ENCODE measurements around the gene GMFB.

The GMFB gene

DNA sequence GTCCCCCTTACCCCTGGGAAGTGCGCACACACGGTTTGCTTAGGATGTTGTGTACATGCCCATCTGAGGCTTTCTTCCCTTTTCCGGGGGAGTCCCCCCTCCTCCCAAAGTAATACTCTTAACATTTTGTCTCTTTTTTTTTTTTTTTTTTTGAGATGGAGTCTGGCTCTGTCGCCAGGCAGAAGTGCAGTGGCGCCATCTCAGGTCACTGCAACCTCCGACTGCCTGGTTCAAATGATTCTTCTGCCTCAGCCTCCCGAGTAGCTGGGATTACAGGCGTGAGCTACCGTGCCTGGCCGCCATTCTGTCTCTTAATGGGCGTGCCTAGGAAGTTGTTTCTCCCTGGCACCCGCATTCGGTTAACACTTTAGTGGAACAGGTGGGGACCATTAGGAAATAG, 4.5 kb upstream of the GMFB start:
- DNase-seq (ENCODE audit: low read depth in 3 of 3, low spot score in 1 of 3) = no peak

DNA sequence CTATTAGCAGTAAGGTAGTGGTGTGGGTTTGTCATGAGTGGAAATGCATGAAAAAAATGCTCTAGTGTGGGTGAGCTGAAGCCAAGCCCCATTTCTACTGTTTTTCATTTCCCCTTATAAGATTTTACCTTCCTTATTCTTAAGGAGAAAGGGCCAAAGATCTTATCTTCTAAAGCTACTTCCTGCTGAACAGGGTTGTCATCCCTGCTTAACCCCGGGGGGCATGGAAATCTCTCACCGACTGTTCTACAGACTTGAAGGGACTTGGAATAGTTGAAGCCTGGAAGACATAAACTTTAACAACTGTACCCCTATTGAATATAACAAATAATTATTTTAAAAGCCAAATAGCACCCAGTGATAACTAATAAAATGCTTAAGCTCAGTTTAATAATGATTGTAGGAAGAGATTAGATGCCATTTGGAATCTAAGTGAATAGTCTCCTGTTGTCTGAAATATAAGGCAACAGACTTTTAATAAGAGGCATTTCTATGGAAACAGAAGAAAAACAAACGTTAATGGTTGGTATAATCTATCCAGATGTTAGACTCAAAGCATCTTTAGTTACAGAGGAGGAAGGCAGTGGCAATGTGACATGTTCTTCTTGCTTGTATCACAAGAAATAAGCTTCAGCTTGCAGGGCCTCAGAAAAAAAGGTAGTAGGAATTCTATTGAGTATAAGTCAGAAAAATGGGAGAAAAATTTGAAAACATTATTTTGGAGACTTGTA, 1.8 kb upstream of the GMFB start:
- DNase-seq (ENCODE audit: low read depth in 3 of 3, low spot score in 1 of 3) = no peak

DNA sequence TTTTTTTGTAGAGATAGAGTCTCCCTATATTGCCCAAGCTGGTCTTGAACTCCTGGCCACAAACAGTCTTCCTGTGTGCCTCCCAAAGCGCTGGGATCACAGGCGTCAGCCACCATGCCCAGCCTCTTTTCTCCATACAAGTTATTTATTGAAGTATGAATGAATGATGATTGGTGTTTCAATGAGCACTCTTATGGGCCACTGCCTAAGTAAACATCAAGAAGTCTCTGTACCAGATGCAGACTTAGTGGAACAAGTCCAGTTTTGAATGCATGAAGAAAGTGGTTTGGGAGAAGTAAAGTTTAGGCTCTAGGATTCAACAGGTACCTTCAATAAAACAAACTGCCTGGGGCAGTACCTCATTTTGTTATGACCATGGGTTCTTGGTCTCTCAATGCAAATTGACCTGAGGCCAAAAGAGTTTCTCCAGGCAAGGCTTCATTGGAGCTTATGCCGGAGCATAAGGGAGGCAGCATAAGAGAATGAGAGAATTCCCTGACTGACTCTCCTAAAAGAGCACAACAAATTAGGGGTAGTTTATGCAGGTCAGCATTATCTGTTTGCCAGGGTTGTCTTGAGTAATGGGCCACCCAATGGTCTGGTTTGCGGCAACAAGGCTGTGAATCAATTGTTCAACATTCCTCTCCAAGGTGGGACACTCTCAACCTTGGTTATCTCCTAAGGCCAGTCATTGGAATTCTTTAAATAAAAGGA, 1.1 kb upstream of the GMFB start:
- DNase-seq (ENCODE audit: low read depth in 3 of 3, low spot score in 1 of 3) = no peak

DNA sequence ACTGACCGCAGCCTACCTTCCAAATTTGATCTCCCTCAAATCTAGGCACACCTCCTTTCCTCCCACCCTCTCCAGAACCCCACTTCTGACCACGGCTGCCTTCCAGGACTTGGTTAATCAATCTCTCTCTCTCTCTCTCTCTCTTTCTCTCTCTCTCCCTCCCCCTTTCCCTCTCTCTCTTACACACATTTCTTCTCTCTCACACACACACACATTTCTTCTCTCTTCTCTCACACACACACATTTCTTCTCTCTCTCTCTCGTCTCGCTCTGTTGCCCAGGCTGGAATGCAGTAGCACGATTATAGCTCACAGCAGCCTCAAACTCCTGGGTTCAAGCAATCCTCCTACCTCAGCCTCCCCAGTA, 521 bp upstream of the GMFB start:
- DNase-seq (ENCODE audit: low read depth in 3 of 3, low spot score in 1 of 3) = no peak

DNA sequence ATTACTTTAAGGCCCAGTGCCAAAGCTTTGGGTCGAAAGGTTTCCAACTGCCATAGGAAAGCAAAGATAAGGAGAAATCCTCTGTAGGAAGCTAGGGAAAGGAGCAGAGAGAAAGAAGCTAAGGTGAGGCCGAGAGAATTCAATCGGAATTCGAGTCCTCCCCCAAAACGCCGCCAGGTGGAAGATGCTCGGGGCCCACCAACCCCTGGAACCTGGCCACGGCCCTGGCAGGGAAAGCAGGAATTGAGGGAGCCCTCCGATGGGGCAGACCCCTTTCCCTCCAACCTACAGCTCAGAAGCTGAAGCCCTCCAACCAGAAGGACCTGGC, 498 bp downstream of the GMFB start:
- DNase-seq (ENCODE audit: low read depth in 3 of 3, low spot score in 1 of 3) = peak in 1 of 3 donors; percentile 13

DNA sequence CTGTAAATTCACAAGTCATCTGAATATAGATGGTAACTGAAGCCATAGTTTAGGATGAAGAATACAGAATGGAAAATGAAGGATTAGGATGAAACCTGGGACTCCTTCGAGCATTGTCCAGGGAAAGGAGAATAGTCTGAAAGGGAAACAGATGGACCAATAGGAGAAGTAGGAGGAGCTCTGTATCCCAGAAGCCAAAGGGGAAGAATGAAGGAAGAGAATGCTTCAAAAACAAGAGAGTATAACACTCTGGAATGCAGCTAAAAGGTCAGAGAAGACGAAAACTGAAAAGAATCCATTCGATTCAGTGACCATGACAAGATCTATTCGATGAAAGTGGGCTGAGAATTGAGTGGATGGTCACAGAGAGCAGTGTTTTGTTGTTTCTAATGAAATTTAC, 1.0 kb downstream of the GMFB start:
- no peak for DNase-seq (ENCODE audit: low read depth in 3 of 3, low spot score in 1 of 3)

DNA sequence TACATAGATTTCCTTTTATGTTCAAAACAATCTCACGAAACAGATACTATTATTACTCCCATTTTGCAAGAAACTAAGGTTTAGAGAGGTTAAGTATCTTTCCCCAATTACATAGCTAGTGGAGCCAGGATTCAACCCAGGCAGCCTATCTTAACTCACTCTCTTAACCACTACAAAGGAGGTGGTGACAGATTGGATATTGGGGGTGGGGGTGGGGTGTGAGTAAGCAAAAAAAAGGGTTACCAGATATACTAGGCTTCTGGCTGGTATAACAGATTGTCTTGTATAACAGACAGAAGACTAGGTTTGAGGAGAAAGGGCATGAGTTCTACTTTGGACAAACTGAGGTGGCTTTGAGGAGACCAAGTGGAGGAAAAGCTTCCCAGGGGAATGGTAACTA, 2.1 kb downstream of the GMFB start:
- DNase-seq (ENCODE audit: low read depth in 3 of 3, low spot score in 1 of 3) = no peak

DNA sequence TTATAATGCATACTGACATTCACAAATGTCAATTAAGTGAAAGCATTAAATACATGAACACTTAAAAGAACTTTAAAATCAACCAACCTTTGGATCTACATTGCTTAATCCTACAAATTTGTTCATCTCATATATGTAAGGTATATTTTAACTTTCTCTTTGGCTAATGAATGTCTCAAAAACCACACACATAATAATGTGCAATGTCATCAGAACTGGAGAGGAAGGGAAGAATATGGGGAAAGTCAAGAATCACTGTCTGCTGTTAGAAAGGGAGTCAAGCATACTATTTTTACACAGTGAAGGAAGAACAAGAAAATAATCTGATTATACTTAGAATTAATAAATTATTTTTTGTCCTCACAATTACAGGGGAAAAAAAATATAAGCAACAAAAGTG, 4.9 kb downstream of the GMFB start:
- DNase-seq (ENCODE audit: low read depth in 3 of 3, low spot score in 1 of 3) = no peak

DNA sequence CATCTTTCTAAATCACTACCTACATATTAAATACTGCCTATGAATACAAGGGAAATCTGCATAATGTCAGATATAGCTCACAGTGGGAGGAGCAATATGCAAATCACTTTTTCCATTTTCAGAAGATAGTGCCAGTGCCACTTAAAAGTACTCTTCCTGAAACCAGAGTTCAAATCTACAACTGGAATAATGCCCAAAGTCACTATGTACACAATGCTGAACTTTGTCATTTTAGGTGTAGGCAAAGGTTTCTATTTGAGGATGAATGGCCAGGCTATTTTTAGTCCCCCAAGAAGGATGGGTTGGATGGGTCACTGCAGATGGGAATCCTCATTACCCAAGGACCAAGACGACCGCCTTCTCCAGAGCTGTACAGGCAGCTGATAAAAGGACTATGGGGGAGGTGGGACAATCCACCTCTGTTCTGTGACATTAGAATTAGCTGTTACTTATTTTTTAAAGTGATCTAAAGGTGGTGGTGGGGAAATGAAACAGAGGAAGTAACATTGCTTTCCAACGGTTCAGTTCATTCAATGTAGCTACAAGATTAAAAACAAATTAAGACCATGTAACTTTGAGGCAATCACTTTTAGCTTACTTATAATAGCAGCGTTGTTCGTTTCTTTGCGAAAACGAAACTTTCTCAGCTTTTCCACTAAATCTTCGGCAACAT, 5.6 kb downstream of the GMFB start:
- no peak for DNase-seq (ENCODE audit: low read depth in 3 of 3, low spot score in 1 of 3)

DNA sequence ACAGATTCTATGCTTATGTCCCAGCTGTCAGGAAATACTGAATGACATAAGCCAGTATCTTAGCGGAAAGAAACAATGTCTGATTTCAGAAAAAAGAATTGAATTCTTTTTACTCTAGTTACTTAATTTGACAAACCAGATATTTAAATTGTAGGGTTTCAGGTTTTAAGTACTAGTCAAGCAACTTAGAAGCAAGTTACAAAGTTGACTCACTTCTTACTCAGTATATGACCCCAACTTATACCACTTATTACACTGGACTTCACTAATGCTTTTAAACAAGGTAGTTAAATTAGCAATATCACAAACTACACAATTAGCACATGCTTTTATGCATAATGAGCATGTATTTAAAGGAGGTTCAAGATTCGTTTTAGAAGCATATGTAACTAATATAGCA, 7.1 kb downstream of the GMFB start:
- no peak for DNase-seq (ENCODE audit: low read depth in 3 of 3, low spot score in 1 of 3)

DNA sequence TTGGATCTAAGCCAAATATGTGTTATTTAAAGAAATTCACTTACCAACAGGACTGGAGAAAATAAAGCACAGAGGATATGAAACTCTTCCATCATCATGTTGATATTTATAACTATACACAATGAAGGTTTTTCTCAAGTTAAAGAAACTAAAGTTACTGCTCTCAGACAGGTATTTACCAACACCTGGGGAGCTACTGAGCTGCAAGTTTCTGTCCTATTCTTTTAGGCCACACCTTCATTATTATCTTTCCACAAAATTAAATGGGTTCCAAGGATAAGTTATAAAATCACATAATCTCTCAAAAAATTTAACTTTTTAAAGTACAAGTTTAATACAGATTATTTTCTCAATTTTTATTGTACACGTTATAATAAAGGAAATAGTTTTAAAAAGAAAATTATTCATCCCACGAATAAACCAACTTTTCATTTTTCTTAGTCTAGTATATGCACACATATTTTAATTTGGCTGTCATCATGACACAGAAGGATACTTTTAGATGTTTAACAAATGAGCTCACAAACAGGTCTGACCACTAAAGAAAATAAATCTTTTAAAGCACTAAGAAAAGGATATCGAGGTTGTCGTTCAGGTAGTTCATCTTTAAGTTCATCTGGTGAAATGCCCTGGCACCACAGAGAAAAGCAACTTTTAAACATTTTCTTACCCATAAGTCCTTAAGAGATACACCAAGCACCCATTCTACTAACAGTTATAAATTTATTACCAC, 7.8 kb downstream of the GMFB start:
- DNase-seq (ENCODE audit: low read depth in 3 of 3, low spot score in 1 of 3) = no peak

DNA sequence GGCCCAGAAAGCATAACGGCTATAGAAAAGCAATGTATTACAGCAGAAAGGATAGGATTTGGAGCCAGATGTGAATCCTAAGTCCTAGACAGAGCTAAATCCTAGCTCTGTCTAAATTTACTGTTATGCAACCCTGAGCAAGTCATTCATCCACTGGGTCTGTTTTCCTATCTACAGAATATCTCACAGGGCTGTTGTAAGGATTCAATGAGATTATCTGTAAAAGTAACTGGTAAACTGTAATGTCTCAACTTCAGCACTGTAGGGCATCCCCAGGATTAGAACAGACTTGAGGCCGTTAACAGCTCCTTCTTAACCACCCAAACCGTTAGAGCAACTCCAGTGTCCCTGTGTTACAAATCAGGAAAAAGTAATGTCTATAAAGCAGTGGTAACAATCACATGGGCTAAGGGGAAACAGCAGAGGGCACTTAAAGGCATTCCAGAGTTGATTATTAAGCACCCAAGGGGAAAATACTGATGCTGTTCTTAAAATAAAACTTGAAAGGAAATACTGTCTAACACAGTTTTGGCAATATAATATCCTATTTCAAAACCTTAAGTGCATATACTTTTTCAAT, 10.1 kb downstream of the GMFB start:
- DNase-seq (ENCODE audit: low read depth in 3 of 3, low spot score in 1 of 3) = no peak

DNA sequence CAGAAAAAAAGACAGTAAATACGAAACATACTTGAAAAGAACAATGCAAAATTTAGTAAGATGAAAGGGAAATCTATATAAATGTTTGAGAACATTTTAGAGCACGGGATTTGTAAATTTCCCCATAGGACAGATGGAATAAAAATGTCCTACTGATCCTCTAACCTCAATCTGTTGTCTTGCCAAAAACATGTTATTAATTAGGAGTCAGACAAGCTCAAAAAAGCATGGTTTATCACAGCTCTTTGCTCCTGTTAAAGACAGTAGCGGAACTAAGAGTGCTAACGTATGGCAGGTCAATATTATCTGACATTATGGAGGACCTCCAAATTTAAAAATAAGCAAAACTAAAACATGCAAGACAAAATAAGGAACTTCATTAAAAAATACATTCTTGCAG, 12.9 kb downstream of the GMFB start:
- DNase-seq (ENCODE audit: low read depth in 3 of 3, low spot score in 1 of 3) = no peak

DNA sequence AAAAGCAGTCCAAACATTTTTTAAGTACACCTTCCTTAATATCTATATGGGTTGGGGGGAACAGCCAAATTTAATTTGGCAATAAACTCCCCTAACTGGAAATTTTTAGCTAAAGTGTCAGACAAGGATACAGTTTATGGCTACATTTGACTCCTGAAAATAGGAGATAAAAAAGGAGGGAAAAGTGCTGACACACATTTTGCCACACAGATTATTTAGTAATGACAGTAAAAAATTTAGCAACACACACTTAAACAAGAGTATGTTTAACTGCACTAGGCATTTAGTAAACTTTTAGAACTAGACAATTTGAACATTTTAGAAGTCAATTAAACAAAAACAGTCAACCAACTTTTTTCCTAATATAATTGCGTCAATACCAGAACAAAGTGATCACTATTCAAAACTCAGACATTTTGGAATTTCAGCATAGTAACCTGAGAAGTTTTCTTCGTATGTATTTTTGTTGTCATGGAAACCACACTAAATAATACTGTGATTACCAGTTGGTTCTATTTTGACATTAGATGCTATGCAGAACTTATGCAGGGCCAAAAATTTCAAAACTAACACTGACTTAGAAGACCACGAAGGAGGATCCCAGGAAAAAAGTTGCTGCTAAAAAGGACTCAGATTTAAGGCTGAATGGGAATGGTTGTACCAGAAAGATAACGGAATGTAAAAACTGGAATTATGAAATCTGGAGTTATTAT, 13.4 kb downstream of the GMFB start:
- DNase-seq (ENCODE audit: low read depth in 3 of 3, low spot score in 1 of 3) = no peak

DNA sequence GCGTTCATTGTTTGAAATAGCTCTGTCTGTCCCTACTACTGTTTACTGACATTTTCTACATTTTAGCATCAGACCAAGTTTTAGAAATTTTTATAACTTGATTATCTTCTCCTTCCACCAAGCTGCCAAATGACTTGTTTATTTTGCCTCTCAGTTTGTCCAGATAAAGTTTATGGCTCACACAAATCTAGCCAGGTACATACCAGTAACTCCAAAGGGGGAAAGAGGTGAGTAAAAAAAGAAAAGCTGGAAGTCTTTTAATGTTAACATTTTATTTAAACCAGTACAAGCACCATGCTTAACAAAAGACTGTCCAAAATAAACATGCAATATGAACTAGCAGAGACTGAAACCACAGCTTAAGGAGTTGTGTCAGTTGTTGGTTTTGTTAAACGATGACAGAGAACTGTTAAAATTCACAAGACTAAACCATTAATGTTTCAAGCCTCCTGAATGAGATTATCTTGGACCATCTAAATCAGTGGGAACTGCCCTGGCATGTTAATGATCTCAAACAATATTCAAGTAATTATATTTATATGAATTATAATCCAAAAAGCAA, 14.5 kb downstream of the GMFB start:
- DNase-seq (ENCODE audit: low read depth in 3 of 3, low spot score in 1 of 3) = no peak

DNA sequence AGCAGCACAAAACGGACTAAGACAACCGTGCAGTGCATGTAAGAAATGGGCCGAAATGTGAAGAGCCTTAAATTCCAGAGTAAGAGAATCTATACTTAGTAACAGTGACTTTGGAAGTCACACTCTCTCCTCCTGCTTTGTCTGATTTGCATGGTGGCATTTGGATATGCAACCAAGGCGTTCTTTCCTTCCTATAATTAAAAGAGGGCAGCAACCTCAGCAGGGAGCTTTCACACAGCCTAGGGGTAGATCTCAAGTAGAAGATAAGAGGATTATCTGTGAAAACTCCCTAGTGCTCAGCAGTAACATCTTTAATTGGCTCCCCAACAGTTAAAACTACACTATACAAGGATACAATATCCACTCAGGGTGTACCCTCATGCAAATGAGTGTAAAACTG, 16.5 kb downstream of the GMFB start:
- no peak for DNase-seq (ENCODE audit: low read depth in 3 of 3, low spot score in 1 of 3)

DNA sequence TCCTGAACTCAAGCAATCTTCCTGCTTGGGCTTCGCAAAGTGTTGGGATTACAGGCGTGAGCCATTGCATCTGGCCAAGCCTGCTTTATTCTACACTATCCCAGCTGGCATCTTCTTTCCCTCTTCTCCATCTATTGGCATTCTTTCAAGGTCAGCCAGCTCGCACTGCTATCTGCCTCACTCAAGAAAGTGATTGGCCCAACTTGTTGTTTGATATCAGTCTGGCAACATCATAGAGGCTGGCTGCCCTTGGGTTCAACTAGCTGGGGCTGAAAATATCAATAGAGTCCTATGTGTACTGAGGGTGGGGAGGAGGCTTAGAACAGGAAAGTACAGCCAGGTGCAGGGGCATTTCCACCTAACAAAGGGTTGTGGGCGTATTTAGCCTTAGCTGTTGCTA, 17.1 kb downstream of the GMFB start:
- no peak for DNase-seq (ENCODE audit: low read depth in 3 of 3, low spot score in 1 of 3)

DNA sequence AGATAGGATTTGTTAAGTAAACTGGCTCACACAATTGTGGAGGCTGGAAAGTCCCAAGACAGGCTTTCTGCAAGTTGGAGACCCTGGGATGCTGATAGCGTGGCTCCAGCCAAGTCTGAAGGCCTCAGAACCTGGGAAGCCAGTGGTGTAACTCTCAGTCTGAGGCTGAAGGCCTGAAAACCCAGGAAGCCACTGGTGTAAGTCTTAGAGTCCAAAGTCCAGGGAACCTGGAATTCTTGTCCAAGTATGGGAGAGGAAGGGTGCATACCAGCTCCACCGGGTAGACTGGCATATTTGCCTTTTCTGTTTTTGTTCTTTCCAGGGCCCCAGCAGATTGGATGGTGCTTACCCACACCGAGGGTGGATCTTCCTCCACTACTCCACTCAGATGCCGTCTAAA, 18.1 kb downstream of the GMFB start:
- no peak for DNase-seq (ENCODE audit: low read depth in 3 of 3, low spot score in 1 of 3)

DNA sequence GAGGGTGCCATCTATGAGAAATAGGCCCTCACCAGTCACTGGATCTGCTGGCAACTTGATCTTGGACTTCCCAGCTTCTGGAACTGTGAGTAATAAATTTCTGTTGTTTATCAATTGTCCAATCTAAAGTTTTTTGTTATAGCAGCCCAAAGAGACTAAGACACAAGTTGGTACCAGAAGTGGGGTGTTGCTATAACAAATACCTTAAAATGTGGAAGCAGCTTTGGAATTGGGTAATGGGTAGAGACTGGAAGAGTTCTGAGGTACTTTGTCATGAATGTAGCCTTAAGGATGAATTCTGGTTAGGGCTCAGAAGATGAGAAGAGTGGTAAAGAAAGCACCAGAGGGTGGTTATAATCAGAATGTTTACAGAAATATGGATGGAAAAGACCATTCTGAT, 21.5 kb downstream of the GMFB start:
- DNase-seq (ENCODE audit: low read depth in 3 of 3, low spot score in 1 of 3) = no peak

DNA sequence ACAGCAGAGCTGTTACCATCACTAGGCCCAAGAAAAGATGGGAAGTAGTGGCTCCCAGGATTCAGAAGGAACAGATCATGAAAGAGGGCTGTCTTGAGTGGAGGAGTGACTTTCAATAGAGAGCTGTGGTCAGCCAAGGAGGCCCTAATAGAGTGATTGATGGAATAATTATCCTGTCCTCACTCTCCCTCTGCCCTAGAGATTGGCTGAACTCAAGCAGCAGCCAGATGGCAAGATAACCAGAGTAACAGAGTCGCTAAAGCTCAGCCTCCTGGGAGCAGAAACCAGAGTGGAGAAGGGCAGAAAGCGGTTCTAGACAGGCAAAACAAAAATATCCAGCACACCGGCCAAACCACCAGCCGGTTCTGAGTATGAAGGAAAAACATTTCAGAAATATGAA, 23.1 kb downstream of the GMFB start:
- DNase-seq (ENCODE audit: low read depth in 3 of 3, low spot score in 1 of 3) = no peak

DNA sequence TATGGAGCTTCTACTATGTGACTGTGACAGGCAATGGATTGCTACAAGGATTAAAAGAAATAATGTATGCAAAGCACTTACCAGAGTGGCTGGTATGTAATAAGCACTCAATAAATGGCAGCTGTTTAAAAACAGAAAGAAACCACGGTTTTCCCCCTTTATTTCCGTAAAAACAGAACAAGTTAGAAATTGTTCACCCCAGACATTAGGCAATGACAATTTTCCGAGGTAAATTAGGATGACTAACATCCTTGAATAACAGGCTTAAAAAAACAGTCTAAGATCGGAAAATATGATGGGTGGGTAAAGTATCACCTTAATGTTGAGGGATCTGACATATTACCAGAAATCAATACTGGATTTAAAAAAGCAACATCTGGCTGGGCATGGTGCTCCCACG, 26.7 kb downstream of the GMFB start:
- no peak for DNase-seq (ENCODE audit: low read depth in 3 of 3, low spot score in 1 of 3)
